CD4-positive, alpha-beta memory T cell (primary cell): ENCODE data around the gene ABHD17C. TPM values are rescaled to one million over a fixed set of nuclear protein-coding genes. Genes with fewer than 3 reads are reported as not detected.

Experiments used
- CTCF ChIA-PET: fragments of 350-600 bp; sonication (Branson Sonifier 250); formaldehyde crosslinking; loops from one replicate; lab custom pipeline; 2021; ENCODE audit warnings: inconsistent platforms; ENCODE audit not compliant: partially characterized antibody; lab: Charles Lee
- POLR2A ChIA-PET: fragments of 350-600 bp; sonication (Branson Sonifier 250); formaldehyde crosslinking; loops from one replicate; lab custom pipeline; 2021; ENCODE audit not compliant: partially characterized antibody; lab: Charles Lee
- DNase-seq, 5 donors: peaks; one replicate each; pipeline versions ENCODE4 v3.0.0 to v3.0.0-alpha.2; 2020 to 2022; ENCODE audit warnings: mixed read lengths in 1 of 5
- H3K27ac ChIP-seq: one replicate; pipeline ENCODE4 v1.7.0; 2013; ENCODE audit warnings: low read depth, low read length
- H3K27me3 ChIP-seq: 2 replicates; pipeline ENCODE4 v1.7.0; 2013; ENCODE audit warnings: mild to moderate bottlenecking, low read length, moderate library complexity; ENCODE audit not compliant: insufficient read depth
- H3K36me3 ChIP-seq: 2 replicates; pipeline ENCODE4 v1.7.0; 2013; ENCODE audit warnings: mild to moderate bottlenecking, low read length, moderate library complexity; ENCODE audit not compliant: insufficient read depth
- H3K4me1 ChIP-seq: 2 replicates; pipeline ENCODE4 v1.7.0; 2013; ENCODE audit warnings: mild to moderate bottlenecking, low read length, moderate library complexity; ENCODE audit not compliant: insufficient read depth
- H3K4me3 ChIP-seq, 2 donors: one replicate each; pipeline ENCODE4 v1.7.0; 2013; ENCODE audit warnings: low read length in 2 of 2, mild to moderate bottlenecking in 1 of 2
- H3K9me3 ChIP-seq, 2 donors: one replicate each; pipeline ENCODE4 v1.7.0; 2013; ENCODE audit warnings: low read length in 2 of 2, control low read depth in 1 of 2; ENCODE audit not compliant: control insufficient read depth in 1 of 2
- H3K27ac Mint-ChIP-seq, 7 donors: one replicate each; pipeline ENCODE4 v1.8.0; 2020 to 2021; ENCODE audit warnings: mixed read lengths in 7 of 7, mild to moderate bottlenecking in 6 of 7, inconsistent platforms in 3 of 7, moderate library complexity in 3 of 7
- H3K27me3 Mint-ChIP-seq, 2 donors: one replicate each; pipeline ENCODE4 v1.8.0; 2020 to 2021; ENCODE audit warnings: mixed read lengths in 2 of 2
- H3K36me3 Mint-ChIP-seq, 2 donors: one replicate each; pipeline ENCODE4 v1.8.0; 2020 to 2021; ENCODE audit warnings: mixed read lengths in 2 of 2, inconsistent platforms in 1 of 2, mild to moderate bottlenecking in 1 of 2
- H3K4me1 Mint-ChIP-seq, 4 donors: one replicate each; pipeline ENCODE4 v1.8.0; 2020 to 2021; ENCODE audit warnings: mixed read lengths in 4 of 4, mild to moderate bottlenecking in 1 of 4
- H3K4me3 Mint-ChIP-seq, 8 donors: one replicate each; pipeline ENCODE4 v1.8.0; 2020 to 2021; ENCODE audit warnings: mixed read lengths in 8 of 8, mild to moderate bottlenecking in 7 of 8, moderate library complexity in 6 of 8, inconsistent platforms in 3 of 8
- H3K9me3 Mint-ChIP-seq, 8 donors: one replicate each; pipeline ENCODE4 v1.8.0; 2020 to 2021; ENCODE audit warnings: mixed read lengths in 8 of 8, mild to moderate bottlenecking in 5 of 8, inconsistent platforms in 3 of 8, moderate library complexity in 1 of 8
- intact Hi-C: fragments of 100-400 bp; cut with micrococcal nuclease; formaldehyde crosslinking; loops from one replicate; pipeline ENCODE4 v1.15.1; 2023
- polyA plus RNA-seq, 2 donors: library from polyadenylated mRNA; unstranded; fragments of 300-500 nt; fragmentation: Illumina TruSeq; gene quantifications; one replicate each; pipeline ENCODE4 v1.2.3, GENCODE V29; 2021
- total RNA-seq, 2 experiments: library from RNA; stranded (reverse); gene quantifications; one replicate each; pipeline ENCODE4 v1.2.3, GENCODE V29; 2021

The ABHD17C gene
- total and polyA plus RNA-seq, 4 experiments from 2014 or later, result 0.32 to 3.8 (median 3.4) TPM

DNA sequence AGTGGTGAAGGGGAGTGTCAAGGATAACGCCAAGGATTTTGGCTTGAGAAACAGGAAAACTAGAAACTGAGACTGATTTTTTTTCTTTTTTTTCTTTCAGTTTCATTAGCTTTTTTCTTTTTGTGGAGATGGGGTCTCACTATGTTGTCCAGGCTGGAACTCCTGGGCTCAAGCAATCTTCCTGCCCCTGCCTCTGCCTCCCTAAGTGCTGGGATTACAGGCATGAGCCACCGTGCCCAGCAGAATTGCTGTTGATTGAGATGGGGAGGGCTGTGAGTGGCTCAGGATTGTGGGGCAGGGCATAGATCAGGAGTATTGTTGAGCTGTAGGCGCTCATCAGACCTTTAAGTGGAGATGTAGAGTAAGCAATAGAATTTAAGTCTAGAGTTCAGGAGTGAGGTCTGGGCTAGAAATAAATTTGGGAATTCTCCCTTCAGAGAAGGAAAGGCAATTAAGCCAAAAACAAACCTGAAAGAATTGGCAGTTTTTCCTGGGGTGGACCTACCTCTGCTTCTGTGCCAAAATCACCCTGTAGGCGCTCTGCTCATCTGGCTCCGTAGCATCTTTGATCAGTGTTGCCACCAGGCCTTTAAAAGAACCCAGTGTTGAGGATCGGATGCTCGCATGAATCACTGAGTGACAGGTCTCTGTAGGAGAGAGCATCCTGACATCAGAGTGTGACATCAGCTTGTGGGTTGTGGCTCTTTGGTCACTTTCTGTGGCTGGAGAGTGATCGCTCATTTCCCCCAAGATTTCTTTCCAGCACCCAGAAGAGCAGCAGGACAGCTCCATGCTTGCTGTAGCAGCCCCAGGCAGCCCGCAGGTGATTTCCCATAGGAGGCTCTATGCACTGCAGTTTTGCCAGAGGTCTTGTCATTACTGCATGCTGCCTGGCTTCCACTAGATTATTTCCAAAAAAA lies 15.8 kb downstream of the ABHD17C start:
- CTCF ChIA-PET, result no interaction called here
- H3K9me3 ChIP-seq, result no peaks in the 10 kb centered on the region
- no peaks in the 10 kb centered on the region for H3K36me3 ChIP-seq
- POLR2A ChIA-PET, result no interaction called here
- no peak overlapping the region for H3K27ac ChIP-seq
- H3K4me1 ChIP-seq, result no peaks in the 10 kb centered on the region
- intact Hi-C loops, result no loop called here
- no peak overlapping the region for H3K4me3 ChIP-seq
- H3K27me3 ChIP-seq, result no peaks in the 10 kb centered on the region
- Mint-ChIP-seq H3K4me1 (peaks cover 0 to 4% (median 2%) of the 10 kb centered on the region in 4 donors), H3K4me3 (no peak overlapping the region), H3K27me3 (no peaks in the 10 kb centered on the region), H3K27ac (peak overlapping the region in 2 of 7 donors; percentile 13 to 52), H3K9me3 (no peaks in the 10 kb centered on the region), H3K36me3 (no peaks in the 10 kb centered on the region)
- no peak for DNase-seq

GRCh38 chr15:80711886-80712285 lies 16.8 kb downstream of the ABHD17C start:
- CTCF ChIA-PET, result no interaction called here
- H3K36me3 Mint-ChIP-seq, result no peaks in the 10 kb centered on the region
- no peaks in the 10 kb centered on the region for H3K9me3 Mint-ChIP-seq
- H3K36me3 ChIP-seq, result no peaks in the 10 kb centered on the region
- peaks cover 0 to 4% (median 2%) of the 10 kb centered on the region in 4 donors for H3K4me1 Mint-ChIP-seq
- no peaks in the 10 kb centered on the region for H3K27me3 ChIP-seq
- POLR2A ChIA-PET, result no interaction called here
- no peak for DNase-seq
- H3K4me3 Mint-ChIP-seq, result no peak overlapping the region
- H3K4me1 ChIP-seq, result no peaks in the 10 kb centered on the region
- H3K27me3 Mint-ChIP-seq, result no peaks in the 10 kb centered on the region
- H3K27ac ChIP-seq, result no peak overlapping the region
- intact Hi-C loops, result no loop called here
- no peak overlapping the region for H3K4me3 ChIP-seq
- peak overlapping the region in 1 of 7 donors; percentile 53 for H3K27ac Mint-ChIP-seq
- H3K9me3 ChIP-seq, result no peaks in the 10 kb centered on the region

DNA sequence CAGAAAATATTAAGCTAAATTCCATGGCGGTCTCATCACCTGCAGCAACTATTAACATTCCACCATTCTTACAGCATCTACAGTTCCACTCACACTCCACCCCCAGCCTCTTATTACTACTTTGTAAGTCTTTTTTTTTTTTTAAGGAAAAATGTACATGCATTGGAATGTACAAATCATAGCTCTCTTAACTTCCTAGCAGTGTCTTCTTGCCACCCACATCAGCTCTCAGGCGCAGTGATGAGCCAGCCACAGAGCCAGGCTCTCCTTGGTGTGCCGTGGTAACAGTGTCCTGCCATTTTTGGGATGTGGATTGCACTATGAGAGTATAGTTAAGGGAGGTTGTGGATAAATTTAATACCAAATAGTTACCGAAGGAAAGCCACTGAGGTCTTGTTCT lies 17.8 kb downstream of the ABHD17C start:
- no peaks in the 10 kb centered on the region for H3K27me3 Mint-ChIP-seq
- H3K4me1 ChIP-seq, result no peaks in the 10 kb centered on the region
- POLR2A ChIA-PET, result no interaction called here
- intact Hi-C loops, result no loop called here
- H3K4me1 Mint-ChIP-seq, result peaks cover 0 to 4% (median 2%) of the 10 kb centered on the region in 4 donors
- CTCF ChIA-PET, result no interaction called here
- H3K36me3 ChIP-seq, result no peaks in the 10 kb centered on the region
- H3K4me3 Mint-ChIP-seq, result no peak overlapping the region
- no peak overlapping the region for H3K27ac Mint-ChIP-seq
- no peak overlapping the region for H3K4me3 ChIP-seq
- H3K27me3 ChIP-seq, result no peaks in the 10 kb centered on the region
- H3K9me3 ChIP-seq, result no peaks in the 10 kb centered on the region
- no peak overlapping the region for H3K27ac ChIP-seq
- no peaks in the 10 kb centered on the region for H3K36me3 Mint-ChIP-seq
- H3K9me3 Mint-ChIP-seq, result no peaks in the 10 kb centered on the region
- no peak for DNase-seq

DNA sequence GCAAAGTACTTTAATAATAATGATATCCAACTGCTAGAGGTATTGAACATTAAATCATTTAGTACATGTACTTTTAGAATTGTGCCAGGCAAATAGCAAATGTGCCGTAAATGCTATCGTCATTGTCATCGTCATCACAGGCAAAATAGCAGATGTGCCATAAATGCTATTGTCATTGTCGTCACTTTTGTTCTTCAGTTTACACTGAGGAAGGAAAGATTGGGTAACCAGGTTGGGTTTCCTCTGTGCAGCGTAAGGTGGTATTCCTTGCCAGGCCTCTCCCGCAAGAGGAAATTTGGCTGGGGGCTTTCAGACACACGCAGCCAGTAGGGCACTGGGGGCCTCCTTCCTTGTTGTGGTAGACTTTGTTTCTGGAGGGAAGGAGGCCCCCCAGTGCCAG lies 26.4 kb downstream of the ABHD17C start:
- Mint-ChIP-seq H3K4me3 (no peak overlapping the region), H3K27ac (no peak overlapping the region), H3K4me1 (no peaks in the 10 kb centered on the region), H3K36me3 (peaks cover 2 to 12% of the 10 kb centered on the region in 2 donors), H3K9me3 (peaks cover 0 to 4% (median 2%) of the 10 kb centered on the region in 8 donors), H3K27me3 (no peaks in the 10 kb centered on the region)
- CTCF ChIA-PET, result no interaction called here
- intact Hi-C loops, result no loop called here
- no peaks in the 10 kb centered on the region for H3K4me1 ChIP-seq
- no peaks in the 10 kb centered on the region for H3K36me3 ChIP-seq
- DNase-seq, result no peak
- no peaks in the 10 kb centered on the region for H3K27me3 ChIP-seq
- no peak overlapping the region for H3K27ac ChIP-seq
- no peak overlapping the region for H3K4me3 ChIP-seq
- POLR2A ChIA-PET, result no interaction called here
- no peaks in the 10 kb centered on the region for H3K9me3 ChIP-seq

DNA sequence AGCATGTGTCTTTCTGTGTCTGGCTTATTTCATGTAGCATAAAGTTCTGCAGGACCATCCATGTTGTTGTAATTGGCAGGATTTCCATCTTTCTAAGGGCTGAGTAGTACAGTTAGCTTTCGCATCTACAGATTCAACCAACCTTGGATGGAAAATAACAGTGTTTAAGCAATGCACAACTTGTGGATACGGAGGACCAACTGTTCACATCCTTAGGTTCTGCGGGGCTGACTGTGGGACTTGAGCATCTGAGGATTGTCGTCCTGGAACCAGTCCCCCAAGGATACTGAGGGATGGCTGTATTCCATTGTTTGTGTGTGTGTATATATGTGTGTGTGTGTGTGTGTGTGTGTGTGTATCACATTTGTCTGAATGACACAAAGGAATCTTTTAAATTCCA lies 27.7 kb downstream of the ABHD17C start:
- intact Hi-C loops, result no loop called here
- H3K4me3 ChIP-seq, result no peak overlapping the region
- no peak overlapping the region for H3K27ac ChIP-seq
- ChIA-PET CTCF (no interaction called here), POLR2A (interaction anchor here (0.9 kb wide), 1 partner anchor 9 kb away, joined by 3 read pairs; no protein-coding TSS in a partner anchor)
- Mint-ChIP-seq H3K4me1 (no peaks in the 10 kb centered on the region), H3K36me3 (peaks cover 2 to 15% of the 10 kb centered on the region in 2 donors), H3K4me3 (no peak overlapping the region), H3K27me3 (no peaks in the 10 kb centered on the region), H3K9me3 (peaks cover 0 to 4% (median 3%) of the 10 kb centered on the region in 8 donors), H3K27ac (no peak overlapping the region)
- no peaks in the 10 kb centered on the region for H3K4me1 ChIP-seq
- no peaks in the 10 kb centered on the region for H3K36me3 ChIP-seq
- no peaks in the 10 kb centered on the region for H3K27me3 ChIP-seq
- no peak for DNase-seq
- H3K9me3 ChIP-seq, result no peaks in the 10 kb centered on the region

DNA sequence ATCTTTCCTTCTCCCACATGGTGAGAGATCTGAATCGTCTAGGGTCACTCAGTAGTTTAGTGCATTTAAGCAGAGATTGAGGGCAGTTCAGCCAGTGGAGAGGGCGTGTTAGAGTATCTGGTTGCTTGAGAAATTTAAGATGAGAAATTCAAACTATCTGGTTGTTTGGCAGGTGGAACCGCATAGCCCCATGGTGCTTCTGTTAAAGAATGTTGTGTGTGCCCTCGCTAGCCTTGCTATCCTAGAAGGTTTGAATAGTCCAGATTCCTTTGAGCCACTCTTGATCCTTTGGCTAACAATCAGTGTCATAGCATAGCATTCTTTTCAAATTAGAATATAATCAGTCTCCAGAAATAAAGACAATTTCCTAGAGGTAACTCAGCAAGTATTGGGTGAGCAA lies 32.1 kb downstream of the ABHD17C start:
- no peak overlapping the region for H3K27ac ChIP-seq
- Mint-ChIP-seq H3K36me3 (peaks cover 2 to 11% of the 10 kb centered on the region in 2 donors), H3K9me3 (peaks cover 0 to 4% (median 3%) of the 10 kb centered on the region in 8 donors), H3K4me1 (peaks cover 0 to 2% (median 0%) of the 10 kb centered on the region in 4 donors), H3K4me3 (no peak overlapping the region), H3K27me3 (no peaks in the 10 kb centered on the region), H3K27ac (no peak overlapping the region)
- no peaks in the 10 kb centered on the region for H3K36me3 ChIP-seq
- ChIA-PET CTCF (no interaction called here), POLR2A (no interaction called here)
- intact Hi-C loops, result no loop called here
- no peaks in the 10 kb centered on the region for H3K9me3 ChIP-seq
- no peak overlapping the region for H3K4me3 ChIP-seq
- H3K4me1 ChIP-seq, result no peaks in the 10 kb centered on the region
- no peak for DNase-seq
- no peaks in the 10 kb centered on the region for H3K27me3 ChIP-seq

- H3K27ac ChIP-seq, result no peak overlapping the region
- H3K4me1 ChIP-seq, result no peaks in the 10 kb centered on the region
- H3K4me3 ChIP-seq, result no peak overlapping the region
- no peak overlapping the region for H3K27ac Mint-ChIP-seq
- H3K4me1 Mint-ChIP-seq, result peaks cover 0 to 2% (median 0%) of the 10 kb centered on the region in 4 donors
- H3K36me3 Mint-ChIP-seq, result peaks cover 2 to 11% of the 10 kb centered on the region in 2 donors
- CTCF ChIA-PET, result no interaction called here
- H3K4me3 Mint-ChIP-seq, result no peak overlapping the region
- no peaks in the 10 kb centered on the region for H3K27me3 Mint-ChIP-seq
- no peak for DNase-seq
- intact Hi-C loops, result no loop called here
- no peaks in the 10 kb centered on the region for H3K9me3 ChIP-seq
- H3K9me3 Mint-ChIP-seq, result peaks cover 0 to 4% (median 3%) of the 10 kb centered on the region in 8 donors
- H3K27me3 ChIP-seq, result no peaks in the 10 kb centered on the region
- H3K36me3 ChIP-seq, result no peaks in the 10 kb centered on the region
- POLR2A ChIA-PET, result no interaction called here
Measured at GRCh38 chr15:80727596-80727995, 32.5 kb downstream of the ABHD17C start.
